H1 (cell line): ENCODE results near the gene CDH2. TPM values are rescaled to one million over a fixed set of nuclear protein-coding genes. Genes with fewer than 3 reads are reported as not detected.

ENCODE experiments used
- CTCF ChIA-PET: fragments of 300-600 bp; sonication (Branson Sonifier 250); formaldehyde crosslinking; loops from one replicate; lab custom pipeline; 2021; ENCODE audit not compliant: partially characterized antibody; lab: Charles Lee
- POLR2A ChIA-PET: fragments of 300-600 bp; sonication (Branson Sonifier 250); formaldehyde crosslinking; loops from one replicate; lab custom pipeline; 2021; ENCODE audit warnings: inconsistent platforms; ENCODE audit not compliant: partially characterized antibody; lab: Charles Lee
- DNase-seq, 2 experiments: peaks; one replicate each; pipeline versions ENCODE4 v3.0.0 to v3.0.0-alpha.2; 2010 to 2022; ENCODE audit warnings: low spot score in 2 of 2, low read depth in 1 of 2, mixed read lengths in 1 of 2
- FAIRE-seq: peaks from 2 replicates; lab custom pipeline; 2011; peaks lifted over from hg19 to GRCh38; lab: Jason Lieb, UNC
- H2AFZ ChIP-seq: 2 replicates; pipeline ENCODE4 v1.8.1; 2012; ENCODE audit warnings: low read length, inconsistent platforms
- H2AK5ac ChIP-seq: 2 replicates; pipeline ENCODE4 v1.6.1; 2013; ENCODE audit warnings: low read depth, low read length
- H2BK120ac ChIP-seq: replicated peaks from 2 replicates; pipeline ENCODE3; 2013; ENCODE audit warnings: low read depth, low read length, inconsistent platforms
- H2BK12ac ChIP-seq: 2 replicates; pipeline ENCODE4 v1.6.1; 2013; ENCODE audit warnings: low read depth, low read length
- H2BK15ac ChIP-seq: 2 replicates; pipeline ENCODE4 v1.6.1; 2013; ENCODE audit warnings: low read length
- H2BK20ac ChIP-seq: 2 replicates; pipeline ENCODE4 v1.6.1; 2013; ENCODE audit warnings: low read length
- H2BK5ac ChIP-seq: 2 replicates; pipeline ENCODE4 v1.6.1; 2013; ENCODE audit warnings: low read depth, low read length
- H3K14ac ChIP-seq: 2 replicates; pipeline ENCODE4 v1.6.1; 2013; ENCODE audit warnings: inconsistent platforms; ENCODE audit not compliant: insufficient read length
- H3K18ac ChIP-seq: 2 replicates; pipeline ENCODE4 v1.6.1; 2013; ENCODE audit warnings: low read length; ENCODE audit errors: extremely low read depth
- H3K23ac ChIP-seq: 2 replicates; pipeline ENCODE4 v1.6.1; 2013; ENCODE audit warnings: inconsistent platforms; ENCODE audit not compliant: insufficient read length
- H3K23me2 ChIP-seq: 2 replicates; pipeline ENCODE4 v1.6.1; 2013; ENCODE audit warnings: low read depth, low read length
- H3K27ac ChIP-seq: 2 replicates; pipeline ENCODE4 v1.6.1; 2011; ENCODE audit warnings: low read depth, low read length, inconsistent platforms
- H3K27me3 ChIP-seq, 4 experiments: replicated peaks in 1 of 4; 1 replicate in 1 of 4; 2 replicates in 3 of 4; pipeline versions ENCODE4 v1.6.1 to v1.8.1; 2011 to 2013; ENCODE audit warnings: low read length in 3 of 4, mild to moderate bottlenecking in 3 of 4, inconsistent platforms in 2 of 4, mixed read lengths in 2 of 4, moderate library complexity in 1 of 4; ENCODE audit not compliant: control insufficient read depth in 3 of 4, insufficient read depth in 3 of 4; ENCODE audit errors: extremely low read depth in 1 of 4
- H3K36me3 ChIP-seq, 4 experiments: 2 replicates each; pipeline versions ENCODE4 v1.6.1 to v1.8.1; 2011 to 2013; ENCODE audit warnings: mild to moderate bottlenecking in 4 of 4, low read length in 3 of 4, moderate library complexity in 2 of 4, control low read depth in 1 of 4, inconsistent platforms in 1 of 4; ENCODE audit not compliant: insufficient read depth in 4 of 4, control insufficient read depth in 2 of 4
- H3K4ac ChIP-seq: replicated peaks from 2 replicates; pipeline ENCODE3; 2013; ENCODE audit warnings: low read length, low read depth, mixed read lengths, inconsistent platforms; ENCODE audit not compliant: insufficient read length
- H3K4me1 ChIP-seq, 4 experiments: replicated peaks in 1 of 4; 1 replicate in 1 of 4; 2 replicates in 3 of 4; pipeline versions ENCODE4 v1.6.1 to v1.8.1; 2011 to 2013; ENCODE audit warnings: low read length in 3 of 4, inconsistent platforms in 2 of 4, mixed read lengths in 1 of 4; ENCODE audit not compliant: insufficient read depth in 4 of 4, control insufficient read depth in 3 of 4
- H3K4me2 ChIP-seq, 2 experiments: 2 replicates each; pipeline versions ENCODE4 v1.6.1 to v1.8.1; 2011 to 2013; ENCODE audit warnings: low read depth in 2 of 2, low read length in 2 of 2, control low read depth in 1 of 2, inconsistent platforms in 1 of 2, mild to moderate bottlenecking in 1 of 2; ENCODE audit not compliant: insufficient read depth in 1 of 2
- H3K4me3 ChIP-seq, 4 experiments: fragments of 200-600, 300-600 bp in 1 of 4; sonication (generic), shearing (Covaris generic), sonication (Bioruptor Twin) in 1 of 4; 2 replicates each; pipeline versions ENCODE4 v1.5.1 to v1.8.1; 2011 to 2016; ENCODE audit warnings: low read length in 4 of 4, low read depth in 3 of 4, control low read depth in 2 of 4, inconsistent platforms in 2 of 4, mild to moderate bottlenecking in 2 of 4, mixed read lengths in 1 of 4, moderate library complexity in 1 of 4; ENCODE audit not compliant: insufficient read depth in 2 of 4; ENCODE audit errors: extremely low read depth in 1 of 4
- H3K56ac ChIP-seq: replicated peaks from 2 replicates; pipeline ENCODE3; 2013; ENCODE audit warnings: low read depth, mild to moderate bottlenecking, mixed read lengths, low read length, inconsistent platforms; ENCODE audit not compliant: insufficient read length
- H3K79me1 ChIP-seq: 2 replicates; pipeline ENCODE4 v1.6.1; 2013; ENCODE audit warnings: low read depth, low read length, control low read depth
- H3K79me2 ChIP-seq, 2 experiments: 2 replicates each; pipeline versions ENCODE4 v1.6.1 to v1.8.1; 2012 to 2013; ENCODE audit warnings: low read length in 2 of 2, mild to moderate bottlenecking in 2 of 2, inconsistent platforms in 1 of 2; ENCODE audit not compliant: insufficient read depth in 2 of 2, control insufficient read depth in 1 of 2
- H3K9ac ChIP-seq, 4 experiments: replicated peaks in 1 of 4; 1 replicate in 1 of 4; 2 replicates in 3 of 4; pipeline versions ENCODE4 v1.6.1 to v1.8.1; 2011 to 2013; ENCODE audit warnings: low read depth in 3 of 4, low read length in 3 of 4, control low read depth in 2 of 4, mild to moderate bottlenecking in 2 of 4, moderate library complexity in 2 of 4, inconsistent platforms in 1 of 4; ENCODE audit errors: extremely low read depth in 1 of 4
- H3K9me3 ChIP-seq, 2 experiments: 2 replicates each; pipeline versions ENCODE4 v1.6.1 to v1.8.1; 2012 to 2013; ENCODE audit warnings: mild to moderate bottlenecking in 2 of 2, moderate library complexity in 2 of 2, control low read depth in 1 of 2, inconsistent platforms in 1 of 2, low read depth in 1 of 2, low read length in 1 of 2, mixed read lengths in 1 of 2; ENCODE audit not compliant: insufficient read depth in 2 of 2
- H4K20me1 ChIP-seq, 2 experiments: replicated peaks in 1 of 2; 2 replicates each; pipeline versions ENCODE3 to v1.8.1; 2011 to 2013; ENCODE audit warnings: inconsistent platforms in 2 of 2, low read length in 2 of 2, mild to moderate bottlenecking in 1 of 2; ENCODE audit not compliant: insufficient read depth in 2 of 2, control insufficient read depth in 1 of 2
- H4K5ac ChIP-seq: 2 replicates; pipeline ENCODE4 v1.6.1; 2013; ENCODE audit warnings: low read length, low read depth, mixed read lengths, inconsistent platforms; ENCODE audit not compliant: insufficient read length
- H4K8ac ChIP-seq: 2 replicates; pipeline ENCODE4 v1.8.0; 2013; ENCODE audit warnings: mild to moderate bottlenecking, moderate library complexity, low read length, inconsistent platforms; ENCODE audit not compliant: insufficient read depth; ENCODE audit errors: extremely low read depth
- H4K91ac ChIP-seq: replicated peaks from 2 replicates; pipeline ENCODE3; 2013; ENCODE audit warnings: low read length, mixed read lengths, inconsistent platforms; ENCODE audit not compliant: insufficient read length
- BACH1 ChIP-seq: IDR thresholded peaks from 2 replicates; pipeline ENCODE4 v1.6.1; 2012; ENCODE audit warnings: low read length, improper control_type of control experiment
- CEBPB ChIP-seq: IDR thresholded peaks from 2 replicates; pipeline ENCODE4 v1.6.1; 2012; ENCODE audit warnings: low read depth, low read length
- CTCF ChIP-seq, 3 experiments: IDR thresholded peaks; 1 replicate in 2 of 3; 2 replicates in 1 of 3; pipeline versions ENCODE4 v1.5.1 to v1.6.1; 2011; ENCODE audit warnings: low read length in 3 of 3, mild to moderate bottlenecking in 3 of 3, inconsistent platforms in 2 of 3, low read depth in 1 of 3, moderate library complexity in 1 of 3; ENCODE audit not compliant: insufficient read depth in 1 of 3; ENCODE audit errors: control extremely low read depth in 1 of 3
- FOSL1 ChIP-seq: IDR thresholded peaks from 2 replicates; pipeline ENCODE4 v1.6.1; 2011; ENCODE audit warnings: mild to moderate bottlenecking, low read depth, low read length, moderate library complexity; ENCODE audit not compliant: insufficient read depth
- KDM5A ChIP-seq: fragments of 200-600 bp; IDR thresholded peaks from 2 replicates; pipeline ENCODE4 v1.7.1; 2012; ENCODE audit warnings: mild to moderate bottlenecking, low read length, inconsistent platforms, mixed read lengths
- NANOG ChIP-seq: IDR thresholded peaks from 2 replicates; pipeline ENCODE4 v1.6.1; 2011; ENCODE audit warnings: low read length, low read depth, mild to moderate bottlenecking, inconsistent platforms; ENCODE audit not compliant: insufficient read depth, poor library complexity, severe bottlenecking
- NRF1 ChIP-seq: IDR thresholded peaks from 2 replicates; pipeline ENCODE4 v1.6.1; 2011; ENCODE audit warnings: mild to moderate bottlenecking, low read depth, low read length, improper control_type of control experiment
- RNF2 ChIP-seq: fragments of 200-900, 300-1000 bp; sonication (generic); IDR thresholded peaks from 2 replicates; pipeline ENCODE4 v1.7.1; 2016; ENCODE audit warnings: borderline replicate concordance, low read depth, mild to moderate bottlenecking, antibody characterized with exemption, low read length; ENCODE audit not compliant: poor library complexity, severe bottlenecking; ENCODE audit errors: missing control alignments
- SIRT6 ChIP-seq: IDR thresholded peaks from one replicate; pipeline ENCODE4 v1.7.1; 2012; ENCODE audit warnings: low read length, inconsistent platforms
- SRF ChIP-seq: IDR thresholded peaks from 2 replicates; pipeline ENCODE4 v1.6.1; 2011; ENCODE audit warnings: mild to moderate bottlenecking, low read depth, low read length, moderate library complexity
- TAF7 ChIP-seq: optimal IDR thresholded peaks from 2 replicates; pipeline ENCODE3; 2011; ENCODE audit warnings: low read depth, mild to moderate bottlenecking, inconsistent platforms, low read length, moderate library complexity, borderline replicate concordance
- WGBS, 2 experiments: shearing (Covaris generic) in 1 of 2; methylation state at CpG; one replicate each; pipeline versions ENCODE4 v1.1.6 to v1.1.7; 2013 to 2015; ENCODE audit warnings: low lambda C conversion rate in 2 of 2, mixed read lengths in 2 of 2, inconsistent platforms in 1 of 2, low coverage in 1 of 2, missing lambda C conversion rate in 1 of 2; ENCODE audit not compliant: insufficient replicate concordance in 2 of 2, insufficient coverage in 1 of 2, insufficient read length in 1 of 2; ENCODE audit errors: extremely low coverage in 1 of 2, missing lambda C conversion rate in 1 of 2; 5-methylcytosine and 5-hydroxymethylcytosine counted together
- polyA plus RNA-seq, 7 experiments: library from polyadenylated mRNA; depleted of rRNA in 3 of 7; stranded (reverse) in 5 of 7; unstranded in 2 of 7; fragments of >200 nt in 5 of 7; fragments of 200-250 nt in 2 of 7; gene quantifications; 1 replicate in 5 of 7; 2 replicates in 1 of 7; 4 replicates in 1 of 7; pipeline versions ENCODE4 v1.2.1 to v1.2.3, GENCODE V29; 2011 to 2013; ENCODE audit warnings: missing spikeins in 2 of 7, mixed read lengths in 2 of 7
- total RNA-seq: library from RNA; stranded (reverse); fragmentation: NEBNext Ultra II Directional; extraction: Animal tissue kit (Norgen Biotek cat#: 25700); gene quantifications from 2 replicates; pipeline ENCODE4 v1.2.1, GENCODE V29; 2021
- TF ChIP-seq, protein P1 (sequence below): IDR thresholded peaks from 2 replicates; pipeline ENCODE4 v1.6.1; 2012; ENCODE audit warnings: inconsistent platforms

CDH2 gene
- total and polyA plus RNA-seq, 2 of the 8 experiments (the other 6 are each of a cell fraction or from before 2014, with no cell fraction given) = 15.0 to 56.5 TPM

DNA sequence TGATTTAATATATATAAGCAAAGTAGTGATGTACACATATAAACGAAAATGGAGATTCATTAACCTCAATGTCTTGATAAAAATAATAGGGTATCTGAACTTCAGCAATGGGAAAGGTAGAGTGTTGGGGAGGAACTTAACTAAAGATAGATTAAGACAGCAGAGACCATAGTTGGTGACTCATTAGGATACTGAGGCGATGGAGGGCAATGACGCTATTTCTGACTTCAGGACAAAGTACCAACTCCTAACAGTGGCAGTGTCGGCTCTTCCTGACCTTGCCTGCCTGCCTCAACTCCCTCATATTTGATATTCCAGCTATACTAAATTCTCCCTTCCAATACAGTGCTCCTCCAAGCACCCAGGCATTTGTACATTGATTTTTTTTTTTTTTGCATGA is 98.6 kb downstream of the CDH2 start:
- H3K56ac ChIP-seq = no peak overlapping the region
- no peak for DNase-seq
- TF ChIP-seq NRF1 = no peak
- no peak for TF ChIP-seq SRF
- no peak for TF ChIP-seq RNF2
- no peak for TF ChIP-seq KDM5A
- no peak for TF ChIP-seq CTCF (IDR thresholded peaks at IDR 0.05; ENCODE audit: control extremely low read depth in 1 of 3, insufficient read depth in 1 of 3, low read depth in 1 of 3, low read length in 3 of 3)
- no peak for TF ChIP-seq FOSL1
- TF ChIP-seq, protein P1, sequence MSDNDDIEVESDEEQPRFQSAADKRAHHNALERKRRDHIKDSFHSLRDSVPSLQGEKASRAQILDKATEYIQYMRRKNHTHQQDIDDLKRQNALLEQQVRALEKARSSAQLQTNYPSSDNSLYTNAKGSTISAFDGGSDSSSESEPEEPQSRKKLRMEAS = no peak
- TF ChIP-seq TAF7 = no peak
- no peak for TF ChIP-seq SIRT6
- no peak for TF ChIP-seq NANOG
- TF ChIP-seq CEBPB = no peak
- TF ChIP-seq BACH1 = no peak

More for the DNA sequence above, 98.6 kb downstream of the CDH2 start:
- Histone ChIP-seq H3K4me1 (peaks cover 0 to 4% (median 4%) of the 10 kb centered on the region in 4 experiments; a peak in 5 of 7 replicates), H2BK20ac (no peak overlapping the region), H4K20me1 (no peaks in the 10 kb centered on the region), H2BK5ac (no peak overlapping the region), H3K23me2 (no peaks in the 10 kb centered on the region), H3K9me3 (no peaks in the 10 kb centered on the region), H3K27me3 (no peaks in the 10 kb centered on the region), H4K5ac (no peak overlapping the region), H3K14ac (no peak overlapping the region), H2BK15ac (no peak overlapping the region), H3K18ac (no peak overlapping the region), H4K91ac (no peak overlapping the region), H3K27ac (no peak overlapping the region), H3K23ac (no peak overlapping the region), H2BK120ac (no peak overlapping the region), H3K4me2 (no peak overlapping the region), H3K4me3 (no peak overlapping the region), H3K9ac (no peak overlapping the region), H2BK12ac (no peak overlapping the region), H2AFZ (no peak overlapping the region), H2AK5ac (no peak overlapping the region), H3K4ac (no peak overlapping the region), H3K36me3 (no peaks in the 10 kb centered on the region), H4K8ac (no peak overlapping the region), H3K79me2 (no peaks in the 10 kb centered on the region), H3K79me1 (no peaks in the 10 kb centered on the region)
- ChIA-PET POLR2A (no interaction called here), CTCF (no interaction called here)
- WGBS, 2 experiments = 94% methylated on average over 4 of the region's 4 CpGs; no CpG with 5 or more reads in 1 of the 2 experiments
- FAIRE-seq = no peak
